ENCODE results near the gene ERFE.

DNA sequence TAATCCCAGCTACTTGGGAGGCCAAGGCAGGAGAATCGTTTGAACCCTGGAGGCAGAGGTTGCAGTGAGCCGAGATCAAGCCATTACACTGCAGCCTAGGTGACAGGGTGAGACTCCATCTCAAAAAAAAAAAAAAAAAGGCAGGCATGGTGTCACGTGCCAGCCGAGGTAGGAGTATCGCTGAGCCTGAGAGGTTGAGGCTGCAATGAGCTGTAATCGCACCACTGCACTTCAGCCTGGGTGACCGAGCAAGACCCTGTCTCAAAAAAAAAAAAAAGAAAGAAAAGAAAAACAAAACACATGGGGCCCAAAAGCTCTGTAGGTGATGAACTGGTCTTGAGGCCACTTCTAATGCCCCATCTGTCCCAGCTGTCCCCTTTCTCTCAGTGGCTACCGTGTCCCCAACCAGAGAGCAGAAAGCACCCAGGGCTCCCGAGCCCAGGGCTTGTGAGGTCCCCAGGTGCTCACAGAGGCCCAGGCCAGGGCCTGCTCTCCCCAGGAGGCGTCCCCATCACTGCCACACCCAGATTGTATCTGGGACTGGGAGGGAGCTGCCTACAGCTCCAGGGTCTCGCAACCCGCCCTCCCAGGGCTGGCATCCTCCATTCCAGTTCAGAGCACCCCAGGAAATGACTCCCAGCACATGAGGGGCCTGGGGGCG is 11.8 kb upstream of the ERFE start:
- TF ChIP-seq CTCF (IDR thresholded peaks at IDR 0.05; ENCODE audit: borderline replicate concordance, extremely low read depth, low read length, poor library complexity, severe bottlenecking) (no peak), EZH2 (IDR thresholded peaks at IDR 0.05; ENCODE audit: borderline replicate concordance, low read depth, low read length, severe bottlenecking) (no peak)
